Bronchial epithelial cell (primary cell): ENCODE measurements around the gene CC2D1B. TPM values are rescaled to one million over a fixed set of nuclear protein-coding genes. Genes with fewer than 3 reads are reported as not detected.

ENCODE experiments used
- DNase-seq: peaks from one replicate; pipeline ENCODE4 v3.0.0-alpha.2; 2010; ENCODE audit warnings: low read depth
- FAIRE-seq: peaks from 2 replicates; lab custom pipeline; 2011; peaks lifted over from hg19 to GRCh38; lab: Jason Lieb, UNC
- H3K27me3 ChIP-seq: 2 replicates; pipeline ENCODE4 v1.5.1; 2011; ENCODE audit warnings: low read length; ENCODE audit not compliant: control insufficient read depth, insufficient read depth
- H3K36me3 ChIP-seq: 2 replicates; pipeline ENCODE4 v1.5.1; 2011; ENCODE audit warnings: low read length; ENCODE audit not compliant: control insufficient read depth, insufficient read depth
- H3K4me3 ChIP-seq: 2 replicates; pipeline ENCODE4 v1.5.1; 2011; ENCODE audit warnings: mild to moderate bottlenecking, low read depth, low read length, control low read depth
- CTCF ChIP-seq: IDR thresholded peaks from 2 replicates; pipeline ENCODE4 v1.5.1; 2011; ENCODE audit warnings: mild to moderate bottlenecking, moderate library complexity, low read length, control low read depth, inconsistent platforms; ENCODE audit not compliant: insufficient read depth, severe bottlenecking
- total RNA-seq: library from RNA; depleted of rRNA; stranded (reverse); fragments of >200 nt; gene quantifications from 2 replicates; pipeline ENCODE4 v1.2.1, GENCODE V29; 2014

Gene CC2D1B
- total RNA-seq, 1 donor from 2014 or later, result 32.4 TPM

GRCh38 chr1:52334906-52335528 lies 31.0 kb downstream of the CC2D1B start:
- no peak for TF ChIP-seq CTCF
- DNase-seq (no peak), FAIRE-seq (no peak)
- H3K4me3 ChIP-seq, result no peak overlapping the region
- H3K36me3 ChIP-seq, result no peaks in the 10 kb centered on the region
- no peaks in the 10 kb centered on the region for H3K27me3 ChIP-seq

GRCh38 chr1:52332411-52332810 lies 33.6 kb downstream of the CC2D1B start:
- no peaks in the 10 kb centered on the region for H3K36me3 ChIP-seq
- no peaks in the 10 kb centered on the region for H3K27me3 ChIP-seq
- FAIRE-seq, result no peak
- H3K4me3 ChIP-seq, result no peak overlapping the region
- DNase-seq, result peak; percentile 29
- TF ChIP-seq CTCF, result no peak

GRCh38 chr1:52328615-52329014 lies 37.4 kb downstream of the CC2D1B start:
- no peak for TF ChIP-seq CTCF
- DNase-seq (peak; percentile 29), FAIRE-seq (no peak)
- no peaks in the 10 kb centered on the region for H3K36me3 ChIP-seq
- no peak overlapping the region for H3K4me3 ChIP-seq
- H3K27me3 ChIP-seq, result no peaks in the 10 kb centered on the region

- FAIRE-seq, result peak; percentile 18
- Histone ChIP-seq H3K36me3 (no peaks in the 10 kb centered on the region), H3K4me3 (no peak overlapping the region), H3K27me3 (no peaks in the 10 kb centered on the region)
- no peak for TF ChIP-seq CTCF
- DNase-seq, result no peak
Observed at GRCh38 chr1:52325786-52326185, 40.2 kb downstream of the CC2D1B start.

- FAIRE-seq (no peak), DNase-seq (peak; percentile 72)
- TF ChIP-seq CTCF, result no peak
- no peak overlapping the region for H3K4me3 ChIP-seq
- no peaks in the 10 kb centered on the region for H3K27me3 ChIP-seq
- H3K36me3 ChIP-seq, result no peaks in the 10 kb centered on the region
Observed at GRCh38 chr1:52323731-52324130, 42.3 kb downstream of the CC2D1B start.

- FAIRE-seq (no peak), DNase-seq (no peak)
- TF ChIP-seq CTCF, result no peak
Observed at GRCh38 chr1:52321061-52321460, 44.9 kb downstream of the CC2D1B start.

More at GRCh38 chr1:52321061-52321460, 44.9 kb downstream of the CC2D1B start:
- no peak overlapping the region for H3K4me3 ChIP-seq
- no peaks in the 10 kb centered on the region for H3K27me3 ChIP-seq
- H3K36me3 ChIP-seq, result no peaks in the 10 kb centered on the region
